ENCODE data around the gene CTDNEP1. TPM values are rescaled to one million over a fixed set of nuclear protein-coding genes. Genes with fewer than 3 reads are reported as not detected.

The CTDNEP1 gene
- total and polyA plus RNA-seq, 2 of the 4 experiments (the other 2 are of a cell fraction): 23.8 to 132 TPM

- TF ChIP-seq NFE2L2 (IDR thresholded peaks at IDR 0.05; ENCODE audit: low read depth, low read length): no peak
These were observed 36.3 kb downstream of the CTDNEP1 start (continued) for GRCh38 chr17:7215136-7215638.

DNA sequence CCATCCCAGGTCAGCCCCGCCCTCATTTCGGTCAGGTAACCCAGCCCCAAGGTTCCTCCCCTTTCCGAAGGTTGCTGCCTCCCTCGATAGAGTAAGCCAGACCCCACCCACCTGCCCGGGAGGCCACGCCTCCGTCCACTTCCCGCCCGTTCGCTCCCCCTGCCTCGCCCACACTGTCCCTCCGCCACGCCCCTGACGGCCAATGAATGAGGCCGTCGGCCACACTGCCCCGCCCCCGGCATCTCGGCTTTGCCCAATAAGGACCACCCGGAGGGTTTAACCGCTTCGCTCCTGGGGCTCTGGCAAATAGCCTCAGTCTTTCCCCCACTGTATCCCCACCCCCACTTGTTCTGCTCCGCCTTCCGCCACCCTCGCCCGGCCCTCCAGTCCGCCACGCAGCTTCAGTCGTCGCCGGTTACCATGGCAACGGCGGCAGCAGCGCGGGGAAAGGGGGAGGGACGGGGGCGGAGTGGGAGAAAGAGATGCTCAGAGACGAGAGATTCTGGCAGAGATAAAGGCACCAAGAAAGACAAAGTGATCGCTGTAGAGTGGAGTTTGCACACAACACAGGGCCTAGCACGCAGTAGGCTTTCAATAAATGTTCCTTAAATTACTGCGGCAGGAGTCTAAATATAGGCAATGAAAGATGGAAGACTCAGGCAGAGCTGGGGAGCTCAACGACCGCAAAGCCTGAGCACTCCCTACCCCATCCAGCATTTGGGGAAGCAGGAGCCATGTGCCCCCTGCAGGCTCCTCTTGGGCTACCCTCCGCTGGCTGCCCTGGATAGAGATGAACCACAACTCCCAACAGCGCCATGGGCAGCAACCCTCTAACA is 37.0 kb downstream of the CTDNEP1 start:
- 0% methylated on average over 10 of the region's 45 CpGs; no CpG with 5 or more reads in 1 of the 2 experiments for WGBS, 2 experiments (ENCODE audit: extremely low coverage in 2 of 2, insufficient read length in 1 of 2)
- no peak overlapping the region for H3K18ac ChIP-seq (ENCODE audit: low read depth, low read length)
- no peak overlapping the region; the same call in 1 of the 2 replicates for H2BK120ac ChIP-seq (ENCODE audit: low read depth, low read length)
- BruUV-seq (replicated peaks): no TSS peak
- H2AK9ac ChIP-seq (replicated peaks; ENCODE audit: low read depth, low read length, poor library complexity): peak overlapping the region; percentile 92
- no peak overlapping the region for H2BK5ac ChIP-seq (ENCODE audit: low read depth, low read length, poor library complexity, severe bottlenecking)
- peak; percentile 95 for DNase-seq
- H4K5ac ChIP-seq (ENCODE audit: low read depth, low read length): no peak overlapping the region
- H4K8ac ChIP-seq (ENCODE audit: low read depth in 2 of 2, low read length in 2 of 2): no peak overlapping the region; a peak in 1 of 4 replicates
- in situ Hi-C loops (cut with MboI; ENCODE audit: low sequenced_read_pairs) (no loop called here), intact Hi-C loops (cut with micrococcal nuclease) (no loop called here), dilution Hi-C loops (cut with HindIII; ENCODE audit: low sequenced_read_pairs, unreplicated experiment) (no loop called here)
- peak overlapping the region; percentile 69; the same call in 1 of the 2 replicates for H2AK5ac ChIP-seq (ENCODE audit: low read depth, low read length)
- H3K23ac ChIP-seq (ENCODE audit: low read depth, low read length): peak overlapping the region; percentile 8; the same call in 1 of the 2 replicates
- peak overlapping the region; percentile 40 for H3K4ac ChIP-seq (ENCODE audit: low read depth, low read length)
- peaks cover 20% of the 10 kb centered on the region for H3K9me1 ChIP-seq (ENCODE audit: insufficient read depth, low read length)
- ATAC-seq (ENCODE audit: low read depth): peak; percentile 82
- no peak overlapping the region for H2BK15ac ChIP-seq (ENCODE audit: low read depth, low read length)
- peak overlapping the region; percentile 88 for H3K4me2 ChIP-seq (ENCODE audit: low read depth, low read length)
- H3K36me3 ChIP-seq (ENCODE audit: control insufficient read depth, insufficient read depth, low read length): no peaks in the 10 kb centered on the region
- ChIA-PET POLR2A (ENCODE audit: unreplicated experiment) (interaction anchor here (1.1 kb wide), 1 partner anchor 10 kb away, joined by 3 read pairs; no protein-coding TSS in a partner anchor), CTCF (interaction anchor here (0.8 to 1.1 kb wide), 2 partner anchors 169 to 304 kb away, joined by 3 to 6 read pairs; no protein-coding TSS in a partner anchor)
- peaks cover 20% of the 10 kb centered on the region for H3K4me1 ChIP-seq (ENCODE audit: control insufficient read depth, insufficient read depth, low read length)
- H3K27me3 ChIP-seq (ENCODE audit: control insufficient read depth, insufficient read depth, low read length): no peaks in the 10 kb centered on the region
- H4K20me1 ChIP-seq (ENCODE audit: insufficient read depth, low read length): peaks cover 62% of the 10 kb centered on the region
- H2AFZ ChIP-seq (replicated peaks; ENCODE audit: low read length, poor library complexity): peak overlapping the region; percentile 73
- H3K27ac ChIP-seq (ENCODE audit: insufficient read depth, low read length): peak overlapping the region; percentile 6; the same call in 1 of the 2 replicates
- peak overlapping the region; percentile 40 for H3K4me3 ChIP-seq (ENCODE audit: insufficient read depth, low read depth, low read length)
- H4K91ac ChIP-seq (ENCODE audit: insufficient read depth, low read depth, low read length): no peak overlapping the region
- no peak overlapping the region for H3K56ac ChIP-seq (ENCODE audit: extremely low read depth, insufficient read depth, low read length)
- no peaks in the 10 kb centered on the region for H3K9me3 ChIP-seq (ENCODE audit: control insufficient read depth, insufficient read depth, low read length)
- H3K79me1 ChIP-seq (ENCODE audit: low read depth in 1 of 2, low read length in 2 of 2): peaks cover 4 to 79% of the 10 kb centered on the region in 2 experiments; a peak in 3 of 4 replicates
- H2BK20ac ChIP-seq (ENCODE audit: low read depth, low read length): no peak overlapping the region
- peak overlapping the region; percentile 1; the same call in 1 of the 2 replicates for H3K9ac ChIP-seq (ENCODE audit: low read depth, low read length)
- no peak overlapping the region for H3K14ac ChIP-seq (replicated peaks; ENCODE audit: low read depth, low read length)
- 0 out of 2 replicates have a peak, but pooled peaks have one; percentile 71 for TF ChIP-seq CHD1 (IDR thresholded peaks at IDR 0.05; ENCODE audit: low read depth, low read length)
- TF ChIP-seq FOS (IDR thresholded peaks at IDR 0.05; ENCODE audit: low read depth, low read length): no peak
- no peak; the same call in 1 of the 2 replicates for TF ChIP-seq POLR2A (IDR thresholded peaks at IDR 0.05; ENCODE audit: low read depth, low read length)
- TF ChIP-seq SMC3 (IDR thresholded peaks at IDR 0.05; ENCODE audit: low read depth, low read length): peak; percentile 26; the same call in 1 of the 2 replicates
- TF ChIP-seq, protein P1, sequence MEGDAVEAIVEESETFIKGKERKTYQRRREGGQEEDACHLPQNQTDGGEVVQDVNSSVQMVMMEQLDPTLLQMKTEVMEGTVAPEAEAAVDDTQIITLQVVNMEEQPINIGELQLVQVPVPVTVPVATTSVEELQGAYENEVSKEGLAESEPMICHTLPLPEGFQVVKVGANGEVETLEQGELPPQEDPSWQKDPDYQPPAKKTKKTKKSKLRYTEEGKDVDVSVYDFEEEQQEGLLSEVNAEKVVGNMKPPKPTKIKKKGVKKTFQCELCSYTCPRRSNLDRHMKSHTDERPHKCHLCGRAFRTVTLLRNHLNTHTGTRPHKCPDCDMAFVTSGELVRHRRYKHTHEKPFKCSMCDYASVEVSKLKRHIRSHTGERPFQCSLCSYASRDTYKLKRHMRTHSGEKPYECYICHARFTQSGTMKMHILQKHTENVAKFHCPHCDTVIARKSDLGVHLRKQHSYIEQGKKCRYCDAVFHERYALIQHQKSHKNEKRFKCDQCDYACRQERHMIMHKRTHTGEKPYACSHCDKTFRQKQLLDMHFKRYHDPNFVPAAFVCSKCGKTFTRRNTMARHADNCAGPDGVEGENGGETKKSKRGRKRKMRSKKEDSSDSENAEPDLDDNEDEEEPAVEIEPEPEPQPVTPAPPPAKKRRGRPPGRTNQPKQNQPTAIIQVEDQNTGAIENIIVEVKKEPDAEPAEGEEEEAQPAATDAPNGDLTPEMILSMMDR (conservative IDR thresholded peaks at IDR 0.05; ENCODE audit: low read depth, low read length): peak; percentile 62
- TF ChIP-seq, protein P2, sequence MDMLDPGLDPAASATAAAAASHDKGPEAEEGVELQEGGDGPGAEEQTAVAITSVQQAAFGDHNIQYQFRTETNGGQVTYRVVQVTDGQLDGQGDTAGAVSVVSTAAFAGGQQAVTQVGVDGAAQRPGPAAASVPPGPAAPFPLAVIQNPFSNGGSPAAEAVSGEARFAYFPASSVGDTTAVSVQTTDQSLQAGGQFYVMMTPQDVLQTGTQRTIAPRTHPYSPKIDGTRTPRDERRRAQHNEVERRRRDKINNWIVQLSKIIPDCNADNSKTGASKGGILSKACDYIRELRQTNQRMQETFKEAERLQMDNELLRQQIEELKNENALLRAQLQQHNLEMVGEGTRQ (IDR thresholded peaks at IDR 0.05; ENCODE audit: low read depth, low read length): peak; percentile 30; the same call in 1 of the 2 replicates
- no peak for TF ChIP-seq NFE2L2 (IDR thresholded peaks at IDR 0.05; ENCODE audit: low read depth, low read length)
- TF ChIP-seq RFX5 (IDR thresholded peaks at IDR 0.05; ENCODE audit: low read depth, low read length): peak; percentile 84
- peak; percentile 52 for TF ChIP-seq RAD21 (IDR thresholded peaks at IDR 0.05; ENCODE audit: low read length)
- no peak; the same call in 1 of the 2 replicates for TF ChIP-seq MXI1 (IDR thresholded peaks at IDR 0.05; ENCODE audit: borderline replicate concordance, low read depth, low read length)
- no peak for TF ChIP-seq BHLHE40 (IDR thresholded peaks at IDR 0.05; ENCODE audit: low read depth, low read length)
